Jurkat, Clone E6-1 (cell line): ENCODE measurements around the gene CFAP46.

ENCODE experiments used
- DNase-seq: peaks from one replicate; pipeline ENCODE4 v3.0.0-alpha.2; 2011; ENCODE audit warnings: low read depth, low spot score
- H3K4me3 ChIP-seq: 2 replicates; pipeline ENCODE4 v1.5.1; 2011; ENCODE audit warnings: mild to moderate bottlenecking, low read length, control low read depth, moderate library complexity

The CFAP46 gene

DNA sequence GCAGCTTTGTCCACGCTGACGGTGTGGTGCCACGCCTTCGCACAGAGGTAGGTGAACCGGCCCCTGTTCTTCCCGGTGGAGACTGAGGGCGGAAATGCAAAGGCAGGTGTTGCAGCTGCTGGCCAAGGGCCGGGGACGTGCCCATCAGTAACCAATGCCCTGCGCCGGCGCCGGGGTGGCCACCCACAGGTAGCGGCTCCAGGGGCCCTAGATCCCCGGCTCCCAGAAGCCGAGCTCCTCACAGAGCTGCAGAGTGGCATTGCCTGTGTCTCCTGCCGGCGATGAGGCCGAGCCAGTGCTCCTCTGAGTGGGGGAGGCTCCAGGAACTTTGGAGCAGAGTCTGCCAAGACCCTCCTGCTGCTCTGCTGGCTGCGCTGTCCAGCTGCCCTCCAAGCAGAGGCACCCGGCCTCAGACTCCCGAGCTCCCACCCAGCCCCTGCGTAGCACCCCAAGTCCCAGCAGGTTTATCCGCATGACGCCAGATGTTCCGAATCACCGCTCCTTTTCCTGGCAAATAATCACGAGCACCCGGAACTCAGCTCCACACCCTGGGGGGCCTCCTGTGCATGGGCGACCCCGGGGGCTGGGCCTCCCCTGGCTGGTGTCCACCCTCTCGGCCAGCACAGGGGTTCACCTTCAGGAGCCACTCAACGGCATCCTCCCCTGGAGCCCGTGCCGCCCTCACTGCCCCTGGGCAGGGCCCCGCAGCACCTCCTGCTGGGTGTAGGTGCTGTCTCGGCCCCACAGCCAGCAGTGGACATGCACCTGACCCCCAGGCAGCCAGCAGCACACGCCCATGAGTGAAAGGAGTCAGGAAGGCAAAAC is 22.1 kb downstream of the CFAP46 start:
- no peak for DNase-seq
- H3K4me3 ChIP-seq, result no peak overlapping the region

GRCh38 chr10:132919374-132920100 is 22.8 kb downstream of the CFAP46 start:
- no peak for DNase-seq

DNA sequence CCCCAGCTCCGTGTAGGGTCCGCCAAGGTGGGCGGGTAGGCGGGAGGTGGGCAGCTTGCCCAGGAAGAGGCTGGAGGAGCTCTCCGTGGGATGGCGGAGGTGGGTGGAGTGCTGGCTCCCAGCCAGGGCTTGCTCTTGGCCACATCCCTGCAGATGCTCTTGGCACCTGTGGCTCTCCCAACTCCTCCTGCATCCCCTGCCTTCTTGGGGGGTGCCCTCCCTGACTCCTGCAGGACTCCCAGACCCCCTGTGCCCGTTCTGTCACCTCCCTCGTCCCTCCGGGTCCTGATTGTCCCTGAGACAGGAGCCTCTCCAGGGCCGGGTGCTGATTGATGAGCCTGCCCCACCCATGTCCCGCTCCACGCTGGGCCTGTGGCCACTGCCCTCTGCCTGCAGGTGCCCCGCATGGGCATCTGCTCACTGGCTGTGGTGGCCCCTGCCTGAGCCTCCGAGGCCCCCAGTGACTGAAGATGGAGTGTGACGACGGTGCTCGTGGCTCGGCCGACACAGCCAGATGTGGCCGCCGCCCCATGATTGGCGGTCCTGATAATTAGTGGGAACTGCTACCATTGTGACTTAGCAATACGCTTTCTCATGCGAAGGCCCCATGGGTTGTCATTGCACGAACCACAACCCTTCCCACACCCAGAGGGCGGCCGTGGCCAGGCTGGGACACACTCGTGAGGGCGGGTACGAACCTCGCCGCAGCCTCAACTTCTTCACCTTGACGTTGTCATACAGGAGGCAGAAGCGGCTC is 23.6 kb downstream of the CFAP46 start:
- no peak overlapping the region for H3K4me3 ChIP-seq
- no peak for DNase-seq

More at GRCh38 chr10:132919374-132920100, 22.8 kb downstream of the CFAP46 start:
- no peak overlapping the region for H3K4me3 ChIP-seq

DNA sequence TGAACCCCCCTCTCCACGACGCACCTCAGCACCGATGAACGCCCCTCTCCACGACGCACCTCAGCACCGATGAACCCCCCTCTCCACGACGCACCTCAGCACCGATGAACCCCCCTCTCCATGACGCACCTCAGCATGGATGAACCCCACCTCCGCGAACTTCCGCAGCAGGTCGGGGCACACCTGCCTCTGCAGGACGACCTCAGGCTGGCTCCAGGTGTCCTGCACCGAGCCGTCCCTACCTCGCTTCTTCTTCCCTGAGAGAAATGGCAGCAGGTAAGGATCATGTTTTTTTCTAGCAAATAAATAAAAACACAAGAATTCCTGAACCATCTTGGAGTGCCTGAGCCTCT is 24.1 kb downstream of the CFAP46 start:
- no peak for DNase-seq
- H3K4me3 ChIP-seq, result no peak overlapping the region

GRCh38 chr10:132916956-132917666 is 25.3 kb downstream of the CFAP46 start:
- DNase-seq, result no peak
- H3K4me3 ChIP-seq, result no peak overlapping the region

DNA sequence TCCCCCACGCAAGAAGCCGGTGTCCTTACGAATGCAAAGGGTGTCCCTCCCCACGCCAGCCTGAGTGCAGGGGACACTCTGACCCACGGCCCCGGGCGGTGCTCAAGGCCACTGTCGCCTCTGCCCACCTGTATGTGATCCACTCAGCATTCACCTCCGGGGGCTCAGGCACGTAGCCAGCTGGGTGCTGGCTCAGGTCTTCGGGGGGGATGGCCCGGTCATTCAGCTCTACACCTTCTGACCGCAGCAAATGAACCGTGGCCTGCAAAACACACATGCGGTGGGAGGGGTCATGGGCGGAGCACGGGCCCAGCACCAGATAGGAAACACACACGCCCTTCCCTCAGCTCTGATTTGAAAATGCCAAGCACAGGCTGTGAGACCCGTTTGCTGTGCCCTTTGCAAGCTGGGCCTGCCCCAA is 25.9 kb downstream of the CFAP46 start:
- no peak for DNase-seq
- no peak overlapping the region for H3K4me3 ChIP-seq

GRCh38 chr10:132915411-132915810 is 27.0 kb downstream of the CFAP46 start:
- no peak for DNase-seq
- H3K4me3 ChIP-seq, result no peak overlapping the region

DNA sequence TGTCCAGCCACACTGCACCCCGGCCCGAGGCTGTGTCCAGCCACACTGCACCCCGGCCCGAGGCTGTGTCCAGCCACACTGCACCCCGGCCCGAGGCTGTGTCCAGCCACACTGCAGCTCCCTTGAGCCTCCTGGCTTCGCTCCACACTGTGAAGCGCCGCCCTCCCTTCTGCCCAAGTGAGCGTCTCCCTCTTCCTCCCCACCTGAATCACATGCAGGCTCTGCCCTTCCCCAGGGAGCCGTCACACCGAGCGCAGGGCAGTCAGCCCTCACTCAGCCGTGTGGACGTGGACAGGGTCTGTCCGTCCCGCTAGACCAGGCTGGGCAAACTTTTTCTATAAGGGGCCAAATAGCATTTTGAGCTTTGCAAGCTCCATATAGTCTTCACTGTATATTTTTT is 27.6 kb downstream of the CFAP46 start:
- no peak overlapping the region for H3K4me3 ChIP-seq
- DNase-seq, result no peak

- no peak for DNase-seq
- H3K4me3 ChIP-seq, result no peak overlapping the region
Measured at GRCh38 chr10:132913559-132914115, 28.7 kb downstream of the CFAP46 start.

DNA sequence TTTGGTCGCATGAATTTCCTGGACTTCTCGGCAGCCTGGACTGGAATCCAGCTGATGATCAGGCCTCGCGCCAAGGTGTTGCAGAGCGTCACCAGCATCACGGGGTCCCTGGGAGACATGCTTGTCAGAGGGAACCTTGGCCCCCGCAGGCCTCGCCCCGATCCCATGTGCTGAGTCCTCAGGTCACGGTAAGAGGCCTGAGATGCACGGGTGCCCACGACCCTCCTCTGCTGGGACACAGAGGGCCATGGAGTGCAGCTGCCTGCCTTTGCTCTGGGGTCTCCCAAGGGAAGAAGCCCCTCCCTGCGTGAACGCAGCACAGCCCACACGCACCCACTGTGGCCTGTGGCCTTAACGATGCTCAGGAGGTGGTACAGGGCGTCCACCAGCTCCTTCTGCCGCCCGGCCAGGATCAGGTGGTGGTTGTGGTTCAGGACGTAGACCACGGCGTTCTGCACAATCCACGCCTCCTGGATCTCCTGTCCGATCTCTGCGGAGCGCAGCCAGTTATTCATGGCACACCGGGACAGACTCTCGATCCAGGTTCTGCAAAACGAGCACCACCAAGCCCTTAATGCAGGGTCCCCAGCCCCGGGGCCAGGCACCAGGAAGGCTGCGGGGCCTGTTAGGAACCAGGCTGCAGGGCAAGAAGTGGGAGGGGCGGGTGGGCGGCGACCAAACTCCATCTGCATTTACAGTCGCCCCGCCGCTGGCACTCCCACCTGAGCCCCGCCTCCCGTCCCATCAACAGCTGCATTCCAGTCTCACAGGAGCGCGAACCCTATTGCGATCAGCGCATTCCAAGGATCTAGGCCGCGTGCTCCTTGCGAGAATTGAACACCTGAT is 29.4 kb downstream of the CFAP46 start:
- no peak for DNase-seq
- H3K4me3 ChIP-seq, result no peak overlapping the region

DNA sequence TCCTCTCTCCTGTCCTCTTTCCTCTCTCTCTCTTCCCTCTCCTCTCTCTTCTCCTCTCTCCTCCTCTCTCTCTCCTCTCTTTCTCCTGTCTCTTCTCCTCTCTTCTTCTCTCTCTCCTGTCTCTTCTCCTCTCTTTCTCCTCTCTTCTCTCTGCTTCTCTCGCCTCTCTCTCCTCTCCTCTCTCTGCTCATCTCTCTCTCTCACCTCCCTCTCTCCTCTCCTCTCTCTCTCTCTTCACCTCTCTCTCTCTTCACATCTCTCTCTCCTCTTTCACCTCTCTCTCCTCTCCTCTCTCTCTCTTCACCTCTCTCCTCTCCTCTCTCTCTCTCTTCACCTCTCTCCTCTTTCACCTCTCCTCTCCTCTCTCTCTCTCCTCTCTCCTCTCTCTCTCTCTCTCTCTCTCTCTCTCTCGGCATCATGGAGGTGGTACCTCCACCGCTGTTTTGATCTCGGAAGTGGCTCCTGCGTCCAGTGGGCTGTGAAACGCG is 30.1 kb downstream of the CFAP46 start:
- DNase-seq, result no peak
- no peak overlapping the region for H3K4me3 ChIP-seq

DNA sequence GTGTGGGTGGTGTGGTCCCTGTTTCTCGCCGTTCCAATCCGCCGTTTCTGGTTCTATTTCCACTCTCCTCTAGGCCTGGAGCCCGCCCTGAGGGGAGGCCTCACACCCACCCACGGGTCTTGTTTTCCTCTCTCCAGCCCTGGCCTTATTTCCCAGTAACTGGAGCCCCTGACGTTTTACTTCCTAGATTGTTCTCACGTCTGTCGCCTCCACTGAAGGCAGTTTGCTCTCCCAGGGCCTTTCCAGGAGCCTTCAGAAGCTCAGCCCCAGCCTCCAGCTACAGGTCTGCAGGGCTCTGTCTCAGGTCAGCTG is 30.6 kb downstream of the CFAP46 start:
- H3K4me3 ChIP-seq, result no peak overlapping the region
- DNase-seq, result no peak

- DNase-seq, result no peak
- H3K4me3 ChIP-seq, result no peak overlapping the region
Measured at GRCh38 chr10:132910901-132911785, 31.2 kb downstream of the CFAP46 start.

GRCh38 chr10:132910186-132910880 is 32.0 kb downstream of the CFAP46 start:
- H3K4me3 ChIP-seq, result no peak overlapping the region
- no peak for DNase-seq

DNA sequence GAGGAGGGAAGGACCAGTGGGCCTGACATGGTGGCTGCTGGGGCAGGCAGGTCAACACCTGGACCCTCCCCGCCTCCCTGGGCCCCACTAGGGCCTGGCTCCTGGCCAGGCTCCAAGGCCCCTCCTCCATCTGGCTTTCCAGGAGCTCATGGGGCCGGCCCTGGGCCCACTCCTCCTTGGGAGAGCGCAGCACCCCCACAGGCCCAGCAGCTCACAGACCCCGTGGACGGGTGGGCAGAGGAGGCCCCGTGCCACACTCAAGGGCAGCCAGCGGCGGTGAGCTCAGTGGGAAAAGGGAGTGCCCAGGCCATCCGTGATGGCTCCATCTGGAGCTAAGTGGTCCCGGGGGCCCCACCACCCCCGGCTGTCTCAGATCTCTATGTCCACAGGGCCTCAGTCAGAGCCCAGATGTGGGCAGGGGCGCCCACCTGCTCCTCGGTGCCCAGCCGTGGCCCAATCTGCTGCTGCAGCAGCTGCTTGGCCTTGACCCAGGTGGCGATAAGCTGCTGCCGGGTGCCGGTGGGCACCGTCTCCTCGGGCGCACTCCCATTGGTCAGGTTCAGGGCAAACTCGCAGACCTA is 32.8 kb downstream of the CFAP46 start:
- no peak for DNase-seq
- no peak overlapping the region for H3K4me3 ChIP-seq

DNA sequence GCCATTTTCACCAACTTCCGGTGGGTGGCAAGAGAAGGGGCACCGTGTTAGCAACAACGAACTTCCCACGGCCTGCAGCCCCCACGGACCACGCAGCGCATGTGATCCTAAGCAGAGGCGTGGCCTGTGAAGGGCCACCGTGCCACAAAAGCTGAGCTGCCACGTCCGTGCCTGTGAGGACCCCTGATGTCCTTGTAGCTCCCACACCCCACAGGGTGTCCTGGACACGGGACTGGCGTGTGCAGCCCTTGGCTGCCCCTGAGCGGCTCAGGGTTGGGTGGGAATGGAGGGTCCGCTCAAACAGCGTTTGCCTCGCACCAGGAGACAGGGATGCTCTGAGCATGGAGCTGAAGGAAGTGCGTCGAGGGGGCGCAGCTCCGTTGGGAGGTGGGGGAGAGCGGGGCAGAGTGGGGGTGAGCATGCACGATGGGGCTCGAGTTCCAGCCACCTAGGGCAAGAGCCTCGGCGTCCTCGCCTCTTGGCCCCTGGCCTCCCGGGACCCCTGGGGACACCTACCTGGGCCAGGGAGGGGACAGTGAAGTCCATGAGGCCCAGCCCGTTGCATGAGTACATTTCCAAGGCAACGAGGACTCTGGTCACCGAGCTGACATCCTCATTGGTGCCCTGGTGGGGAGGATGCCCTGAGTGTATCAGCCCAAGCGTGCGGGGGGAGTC is 33.6 kb downstream of the CFAP46 start:
- no peak for DNase-seq

More for the DNA sequence above, 33.6 kb downstream of the CFAP46 start:
- no peak overlapping the region for H3K4me3 ChIP-seq
